Measurements from ENCODE around the gene CD79B. TPM values are rescaled to one million over a fixed set of nuclear protein-coding genes. Genes with fewer than 3 reads are reported as not detected.
A peak's percentile ranks its signal among the peaks of the same experiment; 100 is the strongest.

The CD79B gene
- polyA plus RNA-seq, 1 of the 3 experiments (the other 2 are of a cell fraction) = 0.10 TPM

DNA sequence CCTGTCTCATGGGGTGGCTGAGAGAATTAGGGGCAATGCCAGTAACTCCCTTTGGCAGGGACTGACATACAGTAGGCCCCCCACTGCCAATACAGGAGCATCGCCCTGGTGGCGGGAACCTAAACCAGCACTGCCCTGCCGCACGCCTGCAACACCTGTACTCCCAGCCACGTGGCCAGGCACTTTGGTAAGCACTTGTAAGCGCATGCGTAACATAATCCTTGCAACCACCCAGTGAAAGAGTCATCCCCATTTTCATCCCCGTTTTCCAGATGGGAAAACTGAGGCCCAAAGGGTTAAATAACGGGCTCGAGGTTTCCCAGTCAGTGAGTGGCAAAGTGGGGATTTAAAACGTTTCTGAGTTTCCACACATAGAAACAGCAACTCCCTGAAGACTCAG lies 23.1 kb upstream of the CD79B start (continued):
- no peak for TF ChIP-seq SIN3A (IDR thresholded peaks at IDR 0.05; ENCODE audit: borderline replicate concordance, low read depth, low read length)
- TF ChIP-seq, protein P1, sequence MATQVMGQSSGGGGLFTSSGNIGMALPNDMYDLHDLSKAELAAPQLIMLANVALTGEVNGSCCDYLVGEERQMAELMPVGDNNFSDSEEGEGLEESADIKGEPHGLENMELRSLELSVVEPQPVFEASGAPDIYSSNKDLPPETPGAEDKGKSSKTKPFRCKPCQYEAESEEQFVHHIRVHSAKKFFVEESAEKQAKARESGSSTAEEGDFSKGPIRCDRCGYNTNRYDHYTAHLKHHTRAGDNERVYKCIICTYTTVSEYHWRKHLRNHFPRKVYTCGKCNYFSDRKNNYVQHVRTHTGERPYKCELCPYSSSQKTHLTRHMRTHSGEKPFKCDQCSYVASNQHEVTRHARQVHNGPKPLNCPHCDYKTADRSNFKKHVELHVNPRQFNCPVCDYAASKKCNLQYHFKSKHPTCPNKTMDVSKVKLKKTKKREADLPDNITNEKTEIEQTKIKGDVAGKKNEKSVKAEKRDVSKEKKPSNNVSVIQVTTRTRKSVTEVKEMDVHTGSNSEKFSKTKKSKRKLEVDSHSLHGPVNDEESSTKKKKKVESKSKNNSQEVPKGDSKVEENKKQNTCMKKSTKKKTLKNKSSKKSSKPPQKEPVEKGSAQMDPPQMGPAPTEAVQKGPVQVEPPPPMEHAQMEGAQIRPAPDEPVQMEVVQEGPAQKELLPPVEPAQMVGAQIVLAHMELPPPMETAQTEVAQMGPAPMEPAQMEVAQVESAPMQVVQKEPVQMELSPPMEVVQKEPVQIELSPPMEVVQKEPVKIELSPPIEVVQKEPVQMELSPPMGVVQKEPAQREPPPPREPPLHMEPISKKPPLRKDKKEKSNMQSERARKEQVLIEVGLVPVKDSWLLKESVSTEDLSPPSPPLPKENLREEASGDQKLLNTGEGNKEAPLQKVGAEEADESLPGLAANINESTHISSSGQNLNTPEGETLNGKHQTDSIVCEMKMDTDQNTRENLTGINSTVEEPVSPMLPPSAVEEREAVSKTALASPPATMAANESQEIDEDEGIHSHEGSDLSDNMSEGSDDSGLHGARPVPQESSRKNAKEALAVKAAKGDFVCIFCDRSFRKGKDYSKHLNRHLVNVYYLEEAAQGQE (IDR thresholded peaks at IDR 0.05; ENCODE audit: low read depth, low read length) = no peak
- TF ChIP-seq CHD2 (IDR thresholded peaks at IDR 0.05; ENCODE audit: low read length, partially characterized antibody) = no peak

DNA sequence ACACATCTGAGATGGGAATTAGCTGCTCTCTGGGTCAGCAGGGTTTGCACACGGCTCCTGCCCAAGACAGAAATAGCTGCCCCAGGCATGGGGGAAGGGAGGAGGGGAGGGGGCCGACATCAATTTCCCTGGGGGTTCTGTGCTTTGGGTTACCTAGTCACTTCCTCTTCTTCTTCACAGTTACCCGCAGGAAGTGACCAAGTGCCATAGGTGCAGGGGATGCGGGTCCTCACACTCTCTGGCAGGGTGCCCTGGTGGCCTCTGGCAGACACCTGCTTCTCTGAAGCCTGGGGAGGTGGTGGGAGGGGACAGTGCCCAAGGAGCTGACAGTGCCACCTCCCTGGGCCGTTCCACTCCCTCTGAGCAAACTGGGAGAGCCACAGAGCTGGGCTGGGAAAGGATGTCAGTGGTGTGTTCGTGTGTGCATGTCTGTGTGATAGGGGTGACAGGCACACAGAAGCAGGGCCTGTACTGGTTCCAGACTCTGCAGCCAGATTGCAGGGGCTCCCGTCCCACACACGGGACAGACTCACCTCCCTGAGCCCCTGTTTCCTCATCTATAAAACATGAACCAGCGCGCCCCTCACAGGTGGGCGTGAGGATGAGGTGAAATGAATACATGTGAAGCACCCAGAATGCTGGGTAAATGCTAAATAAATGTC lies 22.4 kb upstream of the CD79B start:
- no peaks in the 10 kb centered on the region for H3K79me2 ChIP-seq (ENCODE audit: insufficient read depth)
- ChIA-PET POLR2A (no interaction called here), CTCF (interaction anchor here (0.6 to 7.9 kb wide), 10 partner anchors 8 to 179 kb away, joined by 3 to 69 read pairs (median 5); partner anchors contain the start of genes CSHL1 and GH1)
- H3K9me3 ChIP-seq = no peaks in the 10 kb centered on the region
- H2AFZ ChIP-seq (ENCODE audit: low read depth) = no peak overlapping the region
- no peak overlapping the region for H3K27ac ChIP-seq (ENCODE audit: low read depth in 2 of 2, low read length in 1 of 2)
- no peaks in the 10 kb centered on the region for H3F3A ChIP-seq (replicated peaks; ENCODE audit: insufficient read depth)
- H3K9ac ChIP-seq = no peak overlapping the region
- H3K9me2 ChIP-seq = no peaks in the 10 kb centered on the region
- TF ChIP-seq SMC3 (IDR thresholded peaks at IDR 0.05; ENCODE audit: low read depth, low read length) = no peak
- TF ChIP-seq SIN3A (IDR thresholded peaks at IDR 0.05; ENCODE audit: borderline replicate concordance, low read depth, low read length) = no peak
- no peaks in the 10 kb centered on the region for H4K20me1 ChIP-seq (ENCODE audit: insufficient read depth)
- H3K4me3 ChIP-seq (ENCODE audit: low read depth in 2 of 2, low read length in 1 of 2) = no peak overlapping the region
- no peak overlapping the region for H3K4me2 ChIP-seq
- peaks cover 6% of the 10 kb centered on the region; the same call in 1 of the 2 replicates for H3K27me3 ChIP-seq (ENCODE audit: insufficient read depth)
- 47% methylated on average over 11 of the region's 11 CpGs for WGBS (ENCODE audit: low lambda C conversion rate)
- H3K36me3 ChIP-seq (replicated peaks in 1 of 2; ENCODE audit: control insufficient read depth in 1 of 2, insufficient read depth in 2 of 2, low read length in 1 of 2) = no peaks in the 10 kb centered on the region
- peak; percentile 61 for DNase-seq
- H3K4me1 ChIP-seq (ENCODE audit: control insufficient read depth in 1 of 2, insufficient read depth in 2 of 2, low read depth in 1 of 2, low read length in 1 of 2) = peaks cover 0 to 13% of the 10 kb centered on the region in 2 experiments; a peak in 1 of 4 replicates

DNA sequence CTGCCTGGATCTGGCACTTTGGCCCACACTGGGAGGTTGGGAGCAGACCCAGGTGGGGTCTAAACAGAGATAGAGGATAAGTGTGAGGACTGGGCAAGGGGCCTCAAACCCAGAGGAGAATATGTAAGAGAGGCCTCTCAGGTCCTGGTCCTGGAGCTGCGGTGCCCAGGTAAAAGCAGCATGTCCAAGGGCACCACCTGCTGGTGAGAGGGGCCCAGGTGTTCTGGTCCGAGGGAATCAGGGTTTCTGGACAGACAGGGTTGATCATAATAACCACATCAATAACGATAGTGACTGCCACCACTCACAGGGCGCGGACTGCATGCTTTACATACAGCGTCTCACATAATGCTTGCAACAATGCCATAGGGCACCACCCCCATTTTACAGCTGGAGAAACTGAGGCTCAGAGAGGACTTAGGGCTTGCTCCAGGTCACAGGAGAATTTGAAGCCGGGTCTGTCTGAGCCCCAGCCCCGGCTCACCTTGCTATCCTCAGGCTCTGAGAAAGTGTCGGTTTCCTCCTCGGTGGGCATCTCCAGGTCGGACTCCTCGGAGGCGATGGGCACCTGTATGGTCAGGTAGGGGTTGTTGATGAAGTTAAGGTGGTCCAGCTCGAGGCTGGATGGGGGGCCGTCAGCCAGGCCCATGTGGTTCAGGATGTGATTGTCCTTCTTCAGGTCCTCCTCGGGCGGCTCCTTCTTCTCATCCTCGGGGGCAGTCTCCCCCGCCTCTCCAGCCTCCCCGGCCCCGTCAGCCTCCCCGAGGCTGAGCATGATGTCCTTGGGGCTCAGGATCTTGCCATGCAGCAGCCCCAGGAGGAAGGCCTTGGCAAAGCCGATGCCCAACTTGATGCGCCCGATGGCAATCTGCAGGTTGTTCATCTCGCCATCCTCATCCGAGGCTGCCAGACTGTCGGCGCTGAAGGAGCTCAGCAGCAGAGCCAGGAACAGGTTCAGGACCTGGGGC lies 19.1 kb upstream of the CD79B start:
- H3K36me3 ChIP-seq (replicated peaks in 1 of 2; ENCODE audit: control insufficient read depth in 1 of 2, insufficient read depth in 2 of 2, low read length in 1 of 2) = no peaks in the 10 kb centered on the region
- no peaks in the 10 kb centered on the region for H3F3A ChIP-seq (replicated peaks; ENCODE audit: insufficient read depth)
- no peaks in the 10 kb centered on the region for H3K9me2 ChIP-seq
- no peak overlapping the region for H3K27ac ChIP-seq (ENCODE audit: low read depth in 2 of 2, low read length in 1 of 2)
- H3K4me1 ChIP-seq (ENCODE audit: control insufficient read depth in 1 of 2, insufficient read depth in 2 of 2, low read depth in 1 of 2, low read length in 1 of 2) = peaks cover 0 to 13% of the 10 kb centered on the region in 2 experiments; a peak in 1 of 4 replicates
- H3K9ac ChIP-seq = no peak overlapping the region
- POLR2A ChIA-PET = no interaction called here
- H3K79me2 ChIP-seq (ENCODE audit: insufficient read depth) = no peaks in the 10 kb centered on the region
- H3K4me2 ChIP-seq = no peak overlapping the region
- no peaks in the 10 kb centered on the region for H4K20me1 ChIP-seq (ENCODE audit: insufficient read depth)
- CTCF ChIA-PET = interaction anchor here (0.7 to 6.8 kb wide), 21 partner anchors 9 to 355 kb away, joined by 3 to 63 read pairs (median 6); partner anchors contain the start of genes CSHL1 and GH1
- WGBS (ENCODE audit: low lambda C conversion rate) = 70% methylated on average over 28 of the region's 29 CpGs
- no peak for DNase-seq
- peaks cover 6% of the 10 kb centered on the region; the same call in 1 of the 2 replicates for H3K27me3 ChIP-seq (ENCODE audit: insufficient read depth)
- H3K4me3 ChIP-seq (ENCODE audit: low read depth in 2 of 2, low read length in 1 of 2) = no peak overlapping the region
- no peaks in the 10 kb centered on the region for H3K9me3 ChIP-seq
- H2AFZ ChIP-seq (ENCODE audit: low read depth) = no peak overlapping the region
- TF ChIP-seq CHD2 (IDR thresholded peaks at IDR 0.05; ENCODE audit: low read length, partially characterized antibody) = no peak
- TF ChIP-seq, protein P2, sequence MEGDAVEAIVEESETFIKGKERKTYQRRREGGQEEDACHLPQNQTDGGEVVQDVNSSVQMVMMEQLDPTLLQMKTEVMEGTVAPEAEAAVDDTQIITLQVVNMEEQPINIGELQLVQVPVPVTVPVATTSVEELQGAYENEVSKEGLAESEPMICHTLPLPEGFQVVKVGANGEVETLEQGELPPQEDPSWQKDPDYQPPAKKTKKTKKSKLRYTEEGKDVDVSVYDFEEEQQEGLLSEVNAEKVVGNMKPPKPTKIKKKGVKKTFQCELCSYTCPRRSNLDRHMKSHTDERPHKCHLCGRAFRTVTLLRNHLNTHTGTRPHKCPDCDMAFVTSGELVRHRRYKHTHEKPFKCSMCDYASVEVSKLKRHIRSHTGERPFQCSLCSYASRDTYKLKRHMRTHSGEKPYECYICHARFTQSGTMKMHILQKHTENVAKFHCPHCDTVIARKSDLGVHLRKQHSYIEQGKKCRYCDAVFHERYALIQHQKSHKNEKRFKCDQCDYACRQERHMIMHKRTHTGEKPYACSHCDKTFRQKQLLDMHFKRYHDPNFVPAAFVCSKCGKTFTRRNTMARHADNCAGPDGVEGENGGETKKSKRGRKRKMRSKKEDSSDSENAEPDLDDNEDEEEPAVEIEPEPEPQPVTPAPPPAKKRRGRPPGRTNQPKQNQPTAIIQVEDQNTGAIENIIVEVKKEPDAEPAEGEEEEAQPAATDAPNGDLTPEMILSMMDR (IDR thresholded peaks at IDR 0.05) = peak; percentile 48
- peak; percentile 32; the same call in 1 of the 2 replicates for TF ChIP-seq SMC3 (IDR thresholded peaks at IDR 0.05; ENCODE audit: low read depth, low read length)
- TF ChIP-seq GABPA (IDR thresholded peaks at IDR 0.05; ENCODE audit: low read depth) = no peak
- TF ChIP-seq, protein P3, sequence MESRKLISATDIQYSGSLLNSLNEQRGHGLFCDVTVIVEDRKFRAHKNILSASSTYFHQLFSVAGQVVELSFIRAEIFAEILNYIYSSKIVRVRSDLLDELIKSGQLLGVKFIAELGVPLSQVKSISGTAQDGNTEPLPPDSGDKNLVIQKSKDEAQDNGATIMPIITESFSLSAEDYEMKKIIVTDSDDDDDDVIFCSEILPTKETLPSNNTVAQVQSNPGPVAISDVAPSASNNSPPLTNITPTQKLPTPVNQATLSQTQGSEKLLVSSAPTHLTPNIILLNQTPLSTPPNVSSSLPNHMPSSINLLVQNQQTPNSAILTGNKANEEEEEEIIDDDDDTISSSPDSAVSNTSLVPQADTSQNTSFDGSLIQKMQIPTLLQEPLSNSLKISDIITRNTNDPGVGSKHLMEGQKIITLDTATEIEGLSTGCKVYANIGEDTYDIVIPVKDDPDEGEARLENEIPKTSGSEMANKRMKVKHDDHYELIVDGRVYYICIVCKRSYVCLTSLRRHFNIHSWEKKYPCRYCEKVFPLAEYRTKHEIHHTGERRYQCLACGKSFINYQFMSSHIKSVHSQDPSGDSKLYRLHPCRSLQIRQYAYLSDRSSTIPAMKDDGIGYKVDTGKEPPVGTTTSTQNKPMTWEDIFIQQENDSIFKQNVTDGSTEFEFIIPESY (IDR thresholded peaks at IDR 0.05; ENCODE audit: borderline replicate concordance, low read depth) = no peak
- no peak for TF ChIP-seq NFIC (IDR thresholded peaks at IDR 0.05; ENCODE audit: borderline replicate concordance)
- TF ChIP-seq RAD21 (IDR thresholded peaks at IDR 0.05; ENCODE audit: low read length) = peak; percentile 30; the same call in 1 of the 2 replicates
- TF ChIP-seq FOXM1 (IDR thresholded peaks at IDR 0.05; ENCODE audit: low read depth) = no peak
- TF ChIP-seq FOSL2 (IDR thresholded peaks at IDR 0.05; ENCODE audit: borderline replicate concordance, low read depth) = no peak
- TF ChIP-seq RFX5 (IDR thresholded peaks at IDR 0.05; ENCODE audit: low read length) = no peak
- no peak for TF ChIP-seq FOXJ3 (CRISPR knock-in tag; IDR thresholded peaks at IDR 0.05)
- TF ChIP-seq RXRA (IDR thresholded peaks at IDR 0.05; ENCODE audit: borderline replicate concordance, low read depth) = no peak
